NT2/D1 (cell line): Measurements from ENCODE around the gene ACOX3.

Experiments
- SUZ12 ChIP-seq: IDR thresholded peaks from 2 replicates; pipeline ENCODE4 v1.6.1; 2011; ENCODE audit not compliant: insufficient read length, insufficient read depth; ENCODE audit errors: extremely low read depth
- YY1 ChIP-seq: IDR thresholded peaks from 2 replicates; pipeline ENCODE4 v1.6.1; 2011; ENCODE audit not compliant: insufficient read length, insufficient read depth
- ZNF274 ChIP-seq: IDR thresholded peaks from 2 replicates; pipeline ENCODE4 v1.6.1; 2011; ENCODE audit warnings: mild to moderate bottlenecking, low read depth, low read length

- TF ChIP-seq YY1: no peak
- no peak for TF ChIP-seq ZNF274
- TF ChIP-seq SUZ12: no peak
Measured at GRCh38 chr4:8477676-8478075, 37.2 kb upstream of the ACOX3 start.
